HG03432 (cell line): ENCODE measurements around the gene TFR2.

Experiments
- ATAC-seq: cut with Tn5 transposase; IDR thresholded peaks from one replicate; pipeline ENCODE4 v1.9.1; 2021; ENCODE audit warnings: mild to moderate bottlenecking, moderate library complexity; ENCODE audit not compliant: unreplicated experiment

The TFR2 gene

DNA sequence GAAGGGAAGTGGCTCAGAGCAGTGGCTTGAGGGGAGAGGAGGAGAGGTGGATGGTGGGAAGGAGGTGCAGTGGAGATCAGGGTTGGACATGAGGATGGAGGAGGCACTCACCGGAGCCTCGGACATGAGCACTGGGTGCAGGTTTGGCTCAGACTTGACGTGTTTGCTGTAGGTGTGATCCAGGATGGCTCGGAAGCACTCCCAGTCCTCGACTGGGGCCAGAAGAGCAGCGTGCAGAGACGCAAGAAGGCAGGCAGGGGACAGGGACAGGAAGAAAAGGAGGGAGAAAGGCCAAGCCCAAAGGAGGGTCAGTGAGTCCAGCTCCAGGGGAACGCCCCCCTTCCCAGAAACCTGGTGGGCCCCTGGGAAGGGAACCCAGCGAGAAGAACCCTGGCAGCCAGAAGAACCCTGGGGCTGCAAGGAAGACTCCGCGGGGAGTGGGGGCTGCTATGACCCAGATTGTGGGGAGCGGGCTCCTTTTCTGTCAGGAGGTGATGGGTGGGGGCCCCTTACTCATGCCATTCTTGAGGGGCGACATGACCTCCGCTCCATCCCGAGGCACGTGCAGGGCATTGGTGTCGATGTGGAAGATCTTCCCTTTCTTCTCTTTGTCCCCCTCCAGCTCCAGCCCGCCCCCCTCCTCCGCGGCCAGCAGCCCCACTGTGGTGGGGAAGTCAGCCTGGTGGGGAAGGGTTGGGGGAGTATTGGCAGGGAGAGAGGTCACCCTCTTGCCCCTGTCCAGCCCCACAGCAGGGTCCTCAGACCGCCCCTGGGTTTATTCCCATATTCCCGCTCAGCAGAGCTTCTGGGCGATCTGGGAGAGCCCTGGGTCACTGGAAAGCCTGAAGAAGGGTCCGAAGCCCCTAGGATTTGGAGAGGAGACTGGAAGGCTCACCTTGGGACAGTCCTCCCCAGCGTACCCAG, 13.8 kb upstream of the TFR2 start:
- ATAC-seq = no peak

DNA sequence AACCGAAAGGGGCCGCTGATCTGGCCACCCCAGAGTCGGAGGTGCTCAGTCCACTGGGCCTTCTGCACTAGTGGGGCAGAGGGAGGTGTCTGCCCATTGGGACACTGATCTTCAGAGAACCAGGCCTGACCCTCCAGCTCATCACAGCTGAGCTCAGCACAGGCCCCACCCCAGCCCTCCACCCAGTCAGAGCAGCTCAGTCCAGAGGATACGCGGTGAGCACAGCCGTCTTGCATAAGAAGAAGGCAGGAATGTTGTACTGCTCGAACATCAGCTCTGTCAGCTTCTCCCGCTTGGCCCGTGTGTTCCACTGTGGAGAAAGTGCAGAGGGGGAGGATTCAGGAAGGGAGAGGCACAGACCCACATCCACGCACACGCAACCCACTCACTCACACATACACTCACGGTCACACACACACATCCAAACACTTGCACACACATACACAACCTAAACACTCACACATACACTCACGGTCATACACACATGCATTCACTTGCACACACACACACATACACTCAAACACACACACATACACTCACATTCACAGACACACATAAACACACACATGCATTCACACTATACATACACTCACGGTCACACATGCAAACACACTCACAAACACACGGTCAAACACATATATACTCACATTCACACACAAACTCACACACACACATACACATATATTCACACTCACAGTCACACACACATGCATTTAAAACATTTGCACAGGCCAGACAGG, 8.6 kb upstream of the TFR2 start:
- no peak for ATAC-seq

DNA sequence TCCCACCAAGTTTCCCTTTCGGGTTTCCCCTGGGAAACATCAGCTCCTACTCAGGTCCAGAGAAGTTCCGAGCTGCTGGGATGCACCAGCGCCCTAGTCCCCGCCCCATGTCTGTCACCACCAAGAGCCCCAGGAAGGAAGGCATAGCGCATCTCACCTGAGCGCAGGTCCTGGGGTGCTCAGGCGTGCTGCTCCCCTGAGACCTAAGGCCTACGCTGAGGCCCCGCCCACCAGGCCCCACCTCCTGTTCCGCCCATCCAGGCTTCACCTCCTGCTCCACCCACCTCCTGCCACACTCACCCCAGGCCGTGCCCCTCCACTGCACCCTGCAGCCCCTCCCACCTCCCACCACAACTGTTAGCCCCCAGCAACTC, 1.2 kb upstream of the TFR2 start:
- no peak for ATAC-seq

DNA sequence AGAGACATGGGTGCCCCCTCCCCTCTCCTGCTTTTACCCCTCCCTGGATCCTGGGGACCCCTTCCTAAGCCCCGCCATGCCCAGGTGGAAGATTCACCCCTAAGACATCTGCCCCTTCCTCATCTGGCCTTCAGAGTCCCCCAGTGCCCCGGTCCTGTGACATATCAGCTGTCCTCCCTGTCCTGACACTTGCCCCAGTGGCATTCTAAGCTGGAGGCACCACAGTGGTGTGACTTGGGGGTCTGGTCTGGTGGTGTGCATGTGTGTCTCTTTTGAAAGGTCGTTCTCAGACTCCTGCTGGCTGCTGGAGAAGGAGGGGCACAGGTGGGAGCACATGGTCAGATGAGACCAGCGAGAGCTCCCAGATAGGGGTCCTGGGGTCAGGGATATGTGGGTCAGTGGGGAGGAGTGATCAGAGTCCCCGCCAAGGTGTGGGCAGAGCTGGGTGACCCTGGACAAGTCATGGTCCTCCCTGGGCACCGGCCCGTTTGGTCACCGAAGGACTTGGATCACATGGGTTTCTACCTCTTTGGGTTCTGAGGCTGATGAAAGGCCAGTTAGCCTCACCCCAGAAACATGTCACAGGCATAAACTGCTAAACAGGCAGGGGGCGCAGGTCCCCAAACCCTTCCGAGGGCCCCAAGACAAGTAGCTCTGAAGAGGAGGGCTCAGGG, 645 bp upstream of the TFR2 start:
- ATAC-seq = no peak

DNA sequence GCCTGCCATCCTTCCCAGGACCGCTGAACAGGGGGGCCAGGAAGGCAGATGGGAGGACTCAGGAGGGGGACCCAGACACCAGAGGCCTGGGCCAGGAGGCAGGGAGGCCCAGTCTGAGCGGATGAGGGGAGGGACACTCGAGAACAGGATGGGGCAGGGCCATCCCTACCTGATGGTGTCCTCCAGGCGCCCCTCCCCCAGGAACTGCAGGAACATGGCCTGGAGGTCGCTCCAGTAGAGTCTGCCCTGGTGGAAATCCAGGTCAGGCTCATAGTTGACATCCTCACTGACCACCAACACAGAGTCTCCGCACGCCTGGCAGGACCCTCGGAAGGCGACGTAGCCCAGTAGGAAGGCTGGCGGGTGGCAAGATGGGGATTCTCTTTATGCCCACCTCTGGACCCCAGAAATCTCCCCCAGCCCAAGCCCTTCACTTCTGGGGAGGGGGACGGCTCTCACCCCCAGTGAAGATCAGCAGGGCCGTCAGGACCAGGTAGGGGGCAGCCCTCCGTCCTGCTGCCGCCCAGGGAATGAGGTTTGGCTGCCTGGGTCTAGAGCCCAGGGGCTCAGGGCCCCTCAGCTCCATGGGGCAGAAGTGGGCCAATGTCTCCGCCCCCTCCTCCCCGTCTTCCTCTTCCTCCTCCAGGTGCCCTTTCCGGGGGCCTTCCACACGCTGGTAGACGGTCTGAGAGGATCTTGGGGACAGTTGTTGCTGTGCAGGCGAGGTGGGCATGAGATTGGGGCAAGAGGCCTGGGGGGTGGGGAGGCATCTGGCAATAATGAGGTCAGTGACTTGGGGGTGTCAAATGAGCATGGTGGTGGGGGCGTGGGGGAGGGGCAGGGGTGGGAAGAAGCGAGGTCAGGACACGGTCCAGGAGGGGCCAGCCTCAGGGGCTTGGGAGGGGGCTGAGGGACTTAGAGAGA, 573 bp downstream of the TFR2 start:
- no peak for ATAC-seq

DNA sequence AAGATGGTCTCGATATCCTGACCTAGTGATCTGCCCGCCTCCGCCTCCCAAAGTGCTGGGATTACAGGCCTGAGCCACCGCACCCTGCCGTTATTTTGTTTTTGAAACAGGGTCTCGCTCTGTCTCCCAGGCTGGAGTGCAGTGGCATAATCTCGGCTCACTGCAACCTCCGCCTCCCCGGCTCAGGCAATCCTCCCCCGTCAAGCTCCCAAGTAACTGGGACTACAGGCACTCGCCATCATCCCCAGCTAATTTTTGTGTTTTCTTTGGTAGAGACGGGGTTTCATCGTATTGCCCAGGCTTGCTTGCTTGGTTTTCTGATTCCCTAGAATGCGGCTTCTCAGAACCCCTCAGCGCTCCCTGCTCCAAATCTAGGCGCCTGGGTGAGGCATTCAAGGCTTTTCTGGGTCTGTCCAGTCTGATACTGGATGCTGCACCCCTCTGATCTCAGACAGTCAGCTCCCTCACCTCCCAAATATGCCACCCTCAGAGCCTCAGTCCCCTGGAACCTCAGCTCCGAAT, 1.3 kb downstream of the TFR2 start:
- no peak for ATAC-seq

DNA sequence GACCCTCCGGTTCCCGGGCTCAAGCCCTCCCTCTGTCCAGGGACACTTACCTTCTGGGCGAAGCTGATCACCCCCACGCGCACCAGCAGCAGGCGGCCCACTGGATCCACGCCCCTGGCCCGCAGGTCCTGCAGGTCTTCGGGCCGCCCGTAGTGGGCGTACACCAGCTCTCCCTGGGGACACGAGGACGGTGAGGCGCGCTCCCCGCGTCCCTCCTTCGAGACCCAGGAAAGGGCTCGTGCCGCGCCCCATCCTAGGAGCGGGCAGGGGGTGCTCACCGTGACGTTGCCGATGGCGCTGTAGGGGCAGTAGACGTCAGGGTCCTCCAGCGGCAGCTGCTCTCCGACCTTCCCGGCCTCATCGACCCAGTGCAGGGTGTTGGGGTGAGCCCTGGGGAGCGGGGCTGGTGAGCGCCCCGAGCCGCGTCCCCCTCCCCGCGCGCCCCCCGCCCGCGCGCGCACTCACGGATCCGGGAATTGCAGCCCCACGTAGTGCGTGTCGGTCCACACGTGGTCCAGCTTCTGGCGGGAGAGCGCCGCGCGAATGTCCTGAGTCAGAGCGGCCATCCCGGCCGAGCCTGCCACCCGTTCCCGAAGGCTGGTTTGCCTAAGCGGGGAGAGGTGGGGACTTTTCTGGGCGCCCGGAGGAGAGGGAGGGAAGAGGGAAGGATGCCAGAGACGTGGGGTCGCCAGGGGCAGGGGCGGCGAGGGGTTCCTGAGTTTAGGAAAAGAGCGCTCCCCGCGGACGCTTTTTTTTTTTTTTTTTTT, 8.2 kb downstream of the TFR2 start:
- peak; percentile 61 for ATAC-seq

DNA sequence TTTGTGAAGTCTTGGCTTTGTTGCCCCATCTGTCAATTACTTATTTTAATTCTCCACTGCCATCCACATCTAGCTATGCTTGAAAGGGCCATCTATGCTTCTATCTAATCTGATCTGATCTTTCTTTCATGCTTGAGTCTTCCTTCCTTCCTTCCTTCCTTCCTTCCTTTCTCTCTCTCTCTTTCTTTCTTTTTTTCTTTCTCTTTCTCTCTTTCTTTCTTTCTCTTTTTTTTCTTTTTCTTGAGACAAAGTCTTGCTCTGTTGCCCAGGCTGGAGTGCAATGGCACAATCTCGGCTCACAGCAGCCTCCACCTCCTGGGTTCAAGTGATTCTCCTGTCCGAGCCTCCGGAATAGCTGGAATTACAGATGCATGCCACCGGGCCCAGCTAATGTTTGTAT, 11.3 kb downstream of the TFR2 start:
- ATAC-seq = no peak

DNA sequence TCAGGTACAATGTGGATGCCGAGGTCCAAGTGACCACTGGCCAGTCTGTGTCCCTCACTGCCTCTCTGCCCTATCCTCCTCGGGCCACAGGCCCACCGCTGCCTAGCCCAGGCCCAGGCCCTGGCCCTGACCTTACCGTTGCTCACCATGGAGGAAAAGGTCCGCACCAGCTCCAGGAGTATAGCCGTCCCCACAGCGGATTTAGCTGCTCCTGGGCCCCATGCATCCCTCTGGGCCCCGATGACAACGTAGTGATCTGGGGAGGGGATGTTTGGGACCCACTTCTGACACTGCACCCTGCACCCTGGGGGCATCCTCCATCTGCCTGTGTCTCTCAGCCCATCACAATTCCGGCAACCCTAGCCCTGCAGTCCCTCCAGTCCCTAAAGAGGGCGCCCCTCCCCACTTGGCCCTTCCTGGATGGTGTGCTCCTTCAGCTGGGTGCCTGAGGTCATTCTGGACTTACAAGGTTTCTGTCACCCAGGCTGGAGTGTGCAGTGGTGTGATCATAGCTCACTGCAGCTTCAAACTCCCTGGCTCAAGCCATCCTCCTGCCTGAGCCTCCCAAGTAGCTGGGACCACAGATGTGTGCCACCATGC, 12.1 kb downstream of the TFR2 start:
- no peak for ATAC-seq

DNA sequence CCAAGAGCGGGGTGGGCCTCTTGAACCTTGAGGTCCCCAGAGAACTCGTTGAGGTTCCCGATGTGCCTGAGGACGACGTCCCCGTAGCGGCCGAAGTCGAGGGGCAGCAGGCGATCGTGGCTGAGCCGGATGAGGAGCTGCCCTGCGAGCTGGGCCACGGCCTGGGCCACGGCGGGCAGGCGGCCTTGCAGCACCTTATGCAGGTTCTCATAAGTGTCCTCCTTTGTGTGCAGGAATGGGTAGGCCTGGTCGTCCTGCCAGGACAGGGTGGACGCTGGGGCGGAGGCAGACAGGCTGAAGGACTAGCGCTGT, 14.2 kb downstream of the TFR2 start:
- ATAC-seq = no peak

DNA sequence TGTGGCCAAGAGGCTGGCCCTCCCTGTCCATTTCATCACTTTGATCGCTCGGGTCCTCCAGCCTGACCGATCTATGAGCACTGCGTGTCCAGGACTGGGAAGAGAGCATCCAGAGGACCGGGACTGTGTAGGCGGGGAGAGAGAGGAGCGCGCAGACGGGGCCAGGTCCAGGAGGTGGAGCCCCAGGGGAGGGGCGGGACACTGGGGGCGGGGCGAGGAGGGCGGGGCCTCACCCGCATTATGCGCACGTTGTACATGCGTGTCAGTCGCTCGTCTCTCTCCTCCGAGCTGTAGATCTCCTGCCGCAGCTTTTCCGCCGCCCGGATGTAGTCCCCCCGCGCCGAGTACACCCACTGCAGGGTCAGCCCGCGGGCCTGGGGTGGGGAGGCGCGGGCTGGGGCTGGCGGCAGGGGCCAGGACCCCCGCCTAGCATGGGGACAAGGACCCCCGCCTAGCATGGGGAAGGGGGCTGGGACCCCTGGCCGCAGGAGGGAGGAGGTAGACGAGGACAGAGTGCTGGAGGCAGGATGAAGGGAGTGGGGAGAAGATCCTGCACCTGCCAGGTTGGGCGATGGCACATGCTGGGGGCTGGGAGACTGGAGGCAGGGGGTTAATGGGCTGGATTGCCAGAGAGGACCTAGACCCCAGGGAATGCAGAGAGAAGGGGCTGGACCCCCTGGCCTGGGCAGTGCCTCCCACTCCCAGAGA, 14.7 kb downstream of the TFR2 start:
- peak; percentile 91 for ATAC-seq

DNA sequence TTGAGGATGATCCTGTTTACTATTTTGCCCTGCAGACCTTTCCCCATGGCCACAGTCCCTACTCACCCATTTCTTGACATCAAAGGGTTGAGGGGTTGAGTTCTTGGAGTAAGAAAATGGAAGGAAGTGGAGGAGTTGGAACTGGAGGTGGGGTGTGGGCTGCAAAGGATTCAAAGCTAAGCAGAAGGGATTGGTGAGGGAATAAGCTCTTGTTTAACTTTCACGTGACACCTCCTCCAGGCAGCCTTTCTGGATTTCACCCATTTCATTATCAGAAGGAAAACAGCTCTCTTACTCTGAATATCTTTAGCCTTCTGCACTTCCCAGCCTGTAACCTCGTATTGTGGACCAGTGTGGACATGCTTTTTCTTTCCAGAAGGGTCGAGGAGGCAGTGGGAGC, 15.3 kb downstream of the TFR2 start:
- ATAC-seq = no peak

DNA sequence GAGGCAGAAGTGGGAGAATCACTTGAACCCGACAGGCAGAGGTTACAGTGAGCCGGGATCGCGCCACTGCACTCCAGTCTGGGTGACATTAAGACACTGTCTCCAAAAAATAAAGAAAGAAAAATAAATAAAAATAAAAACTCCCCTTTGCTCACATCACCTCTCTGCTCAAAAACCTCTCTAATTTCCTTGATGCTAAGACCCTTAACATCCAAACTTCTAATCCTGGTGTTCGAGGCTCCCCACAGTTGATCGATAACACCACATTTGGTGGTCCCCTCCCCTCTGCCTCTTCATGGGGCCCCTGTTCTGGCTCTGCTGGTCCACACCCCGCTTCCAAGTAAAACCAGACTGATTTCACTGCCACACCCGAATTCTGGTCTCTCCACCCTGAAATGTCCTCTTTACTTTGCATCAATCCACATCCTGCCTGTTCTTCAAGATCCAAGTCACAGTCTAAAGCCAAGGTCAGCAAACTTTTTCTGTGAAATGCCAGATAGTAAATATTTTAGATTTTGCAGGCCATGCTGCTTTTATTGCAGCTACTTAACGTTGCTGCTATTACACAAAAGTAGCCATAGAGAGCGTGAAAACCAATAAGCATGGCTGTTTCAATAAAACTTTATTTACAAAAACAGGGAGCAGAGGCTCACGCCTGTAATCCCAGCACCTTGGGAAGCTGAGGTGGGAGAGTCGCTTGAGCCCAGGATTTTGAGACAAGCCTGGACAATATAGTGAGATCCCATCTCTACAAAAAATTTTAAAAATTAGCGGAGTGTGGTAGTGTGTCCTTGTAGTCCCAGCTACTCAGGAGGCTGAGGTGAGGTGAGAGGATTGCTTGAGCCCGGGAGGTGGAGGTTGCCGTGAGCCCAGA, 17.2 kb downstream of the TFR2 start:
- no peak for ATAC-seq

DNA sequence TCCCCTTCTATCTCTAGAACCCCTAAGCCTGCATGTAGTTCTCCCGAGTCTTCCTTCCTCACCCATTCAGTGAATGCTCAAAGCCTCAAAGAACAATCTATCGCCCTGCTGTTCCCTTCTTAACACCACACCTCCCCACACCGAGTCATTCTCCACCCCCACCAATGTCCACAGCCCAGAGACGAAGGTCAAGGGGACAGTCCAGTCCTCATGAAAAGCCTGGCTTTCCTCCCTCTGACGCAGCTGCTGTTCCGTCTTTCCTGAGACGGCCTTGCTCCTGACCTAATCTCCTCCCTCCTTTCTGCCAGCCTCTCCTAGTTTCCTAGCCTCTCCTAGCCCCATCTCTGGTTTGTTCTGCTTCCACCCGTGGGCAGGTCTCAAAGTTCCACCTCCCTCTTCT, 19.8 kb downstream of the TFR2 start:
- ATAC-seq = no peak

DNA sequence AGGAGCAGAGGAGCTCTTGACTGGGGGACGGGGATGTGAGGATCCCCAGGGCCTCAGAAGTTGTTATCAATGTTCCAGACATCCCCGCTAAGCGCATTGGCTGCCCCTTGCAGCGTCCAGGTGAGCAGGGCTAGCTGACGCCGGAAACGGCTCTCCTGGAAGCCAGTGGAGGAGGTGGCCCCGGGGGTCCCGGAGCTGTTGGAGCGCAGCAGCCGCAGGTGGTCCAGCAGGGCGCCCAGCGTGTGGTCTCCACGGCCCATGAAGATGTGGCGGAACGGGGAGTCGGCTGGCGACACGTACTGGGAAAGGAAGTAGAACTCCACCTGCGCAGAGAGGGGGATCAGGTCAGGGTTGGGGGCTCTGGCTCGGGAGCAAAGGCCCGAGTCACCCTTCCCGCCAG, 20.5 kb downstream of the TFR2 start:
- ATAC-seq = no peak

DNA sequence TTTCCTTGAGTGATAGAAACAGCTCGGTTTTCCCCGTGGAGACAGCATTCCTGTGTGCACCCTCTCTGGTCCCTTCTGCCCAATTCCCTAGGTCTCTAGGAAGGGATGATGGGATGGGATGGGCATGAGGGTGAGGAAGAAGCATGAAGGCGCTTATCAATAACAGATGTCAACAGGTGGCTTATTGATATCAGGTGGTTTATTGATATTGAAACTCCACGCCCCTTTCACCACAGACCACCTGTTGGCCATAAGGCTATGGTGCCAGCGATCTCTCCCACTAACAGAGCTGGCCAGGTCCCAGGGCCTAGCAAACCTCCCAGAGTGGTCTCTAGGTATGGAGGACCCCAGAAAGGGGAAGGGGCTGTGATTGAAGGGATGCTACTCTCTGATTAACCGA, 21.1 kb downstream of the TFR2 start:
- no peak for ATAC-seq

DNA sequence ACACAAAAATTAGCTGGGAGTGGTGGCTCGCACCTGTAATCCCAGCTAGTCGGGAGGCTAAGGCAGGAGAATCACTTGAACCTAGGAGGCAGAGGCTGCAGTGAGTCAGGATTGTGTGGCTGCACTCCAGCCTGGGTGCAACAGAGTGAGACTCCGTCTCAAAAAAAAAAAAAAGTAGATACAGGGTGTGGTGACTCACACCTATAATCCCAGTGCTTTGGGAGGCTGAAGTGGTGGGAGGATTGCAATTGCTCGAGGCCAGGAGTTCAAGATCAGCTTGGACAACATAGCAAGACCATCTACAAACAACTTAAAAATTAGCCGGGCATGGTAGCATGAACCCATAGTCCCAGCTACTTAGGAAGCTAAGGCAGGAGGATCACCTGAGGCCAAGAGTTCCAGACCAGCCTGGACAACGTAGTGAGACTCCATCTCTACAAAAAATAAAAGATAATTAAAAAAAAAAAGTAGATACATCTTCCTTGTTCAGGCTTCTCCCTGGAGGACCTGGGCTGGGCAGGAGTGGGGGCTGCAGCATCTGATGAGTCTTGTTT, 27.0 kb downstream of the TFR2 start:
- no peak for ATAC-seq
